Measurements from ENCODE around the gene TSPAN9.

- TF ChIP-seq CTCF (IDR thresholded peaks at IDR 0.05; ENCODE audit: insufficient read depth, low read length, poor library complexity, severe bottlenecking) (no peak), EZH2phosphoT487 (conservative IDR thresholded peaks at IDR 0.05; ENCODE audit: low read length) (no peak)
Observed at GRCh38 chr12:3165078-3165980, 88.2 kb downstream of the TSPAN9 start.

Measured in SU-DHL-6 (cell line).